Brain microvascular endothelial cell (primary cell): ENCODE results near the gene FRMD5.
A peak's percentile ranks its signal among the peaks of the same experiment; 100 is the strongest.

ENCODE experiments used
- DNase-seq: peaks from one replicate; pipeline ENCODE4 v3.0.0-alpha.2; 2020
- H3K27ac ChIP-seq: fragments of 250-450 bp; sonication (Bioruptor Pico); 2 replicates; pipeline ENCODE4 v1.5.1; 2020; ENCODE audit warnings: mild to moderate bottlenecking, moderate library complexity
- H3K27me3 ChIP-seq: fragments of 250-450 bp; sonication (Bioruptor Pico); replicated peaks from 2 replicates; pipeline ENCODE4 v1.5.1; 2020; ENCODE audit warnings: mild to moderate bottlenecking
- H3K36me3 ChIP-seq: fragments of 250-450 bp; sonication (Bioruptor Pico); replicated peaks from 2 replicates; pipeline ENCODE4 v1.5.1; 2020; ENCODE audit warnings: mild to moderate bottlenecking
- H3K4me3 ChIP-seq: 2 replicates; pipeline ENCODE4 v1.5.1; 2011; ENCODE audit warnings: low read depth, mild to moderate bottlenecking, control low read depth, low read length, moderate library complexity
- in situ Hi-C: cut with HindIII; loops from 2 replicates; pipeline ENCODE4 v1.10.0; 2017; ENCODE audit warnings: low sequenced_read_pairs, low pct_ligation_motif_present
- TF ChIP-seq, protein P1 (sequence below): IDR thresholded peaks from 2 replicates; pipeline ENCODE4 v1.5.1; 2011; ENCODE audit warnings: low read depth, mild to moderate bottlenecking, moderate library complexity, low read length, control low read depth, inconsistent platforms; ENCODE audit errors: missing control alignments

FRMD5 gene

DNA sequence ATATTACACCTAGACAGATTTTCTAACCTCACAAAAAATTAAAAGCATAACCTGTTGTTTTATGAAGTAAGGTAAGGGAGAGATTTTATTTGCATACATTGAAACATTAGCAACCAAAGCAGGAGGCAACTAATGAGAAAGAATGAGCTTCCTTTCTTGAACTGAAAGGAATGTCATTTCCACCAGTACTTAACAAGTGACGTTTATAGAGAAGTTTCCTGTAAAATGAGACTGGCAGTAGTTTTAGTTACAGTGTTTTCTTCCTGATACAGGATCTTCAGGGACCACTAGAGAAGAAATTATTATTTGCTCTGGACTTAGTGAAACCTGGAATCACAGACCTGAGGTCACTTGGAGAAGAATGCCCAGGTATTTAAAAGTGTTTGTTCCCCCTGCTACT is 27.4 kb upstream of the FRMD5 start:
- no peaks in the 10 kb centered on the region for H3K36me3 ChIP-seq
- in situ Hi-C loops, result loop anchor here (25.0 kb wide), 1 partner anchor 310 kb away; no protein-coding TSS in a partner anchor
- H3K4me3 ChIP-seq, result no peak overlapping the region
- H3K27ac ChIP-seq, result no peak overlapping the region
- no peaks in the 10 kb centered on the region for H3K27me3 ChIP-seq
- TF ChIP-seq, protein P1, sequence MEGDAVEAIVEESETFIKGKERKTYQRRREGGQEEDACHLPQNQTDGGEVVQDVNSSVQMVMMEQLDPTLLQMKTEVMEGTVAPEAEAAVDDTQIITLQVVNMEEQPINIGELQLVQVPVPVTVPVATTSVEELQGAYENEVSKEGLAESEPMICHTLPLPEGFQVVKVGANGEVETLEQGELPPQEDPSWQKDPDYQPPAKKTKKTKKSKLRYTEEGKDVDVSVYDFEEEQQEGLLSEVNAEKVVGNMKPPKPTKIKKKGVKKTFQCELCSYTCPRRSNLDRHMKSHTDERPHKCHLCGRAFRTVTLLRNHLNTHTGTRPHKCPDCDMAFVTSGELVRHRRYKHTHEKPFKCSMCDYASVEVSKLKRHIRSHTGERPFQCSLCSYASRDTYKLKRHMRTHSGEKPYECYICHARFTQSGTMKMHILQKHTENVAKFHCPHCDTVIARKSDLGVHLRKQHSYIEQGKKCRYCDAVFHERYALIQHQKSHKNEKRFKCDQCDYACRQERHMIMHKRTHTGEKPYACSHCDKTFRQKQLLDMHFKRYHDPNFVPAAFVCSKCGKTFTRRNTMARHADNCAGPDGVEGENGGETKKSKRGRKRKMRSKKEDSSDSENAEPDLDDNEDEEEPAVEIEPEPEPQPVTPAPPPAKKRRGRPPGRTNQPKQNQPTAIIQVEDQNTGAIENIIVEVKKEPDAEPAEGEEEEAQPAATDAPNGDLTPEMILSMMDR, result no peak
- DNase-seq, result no peak

DNA sequence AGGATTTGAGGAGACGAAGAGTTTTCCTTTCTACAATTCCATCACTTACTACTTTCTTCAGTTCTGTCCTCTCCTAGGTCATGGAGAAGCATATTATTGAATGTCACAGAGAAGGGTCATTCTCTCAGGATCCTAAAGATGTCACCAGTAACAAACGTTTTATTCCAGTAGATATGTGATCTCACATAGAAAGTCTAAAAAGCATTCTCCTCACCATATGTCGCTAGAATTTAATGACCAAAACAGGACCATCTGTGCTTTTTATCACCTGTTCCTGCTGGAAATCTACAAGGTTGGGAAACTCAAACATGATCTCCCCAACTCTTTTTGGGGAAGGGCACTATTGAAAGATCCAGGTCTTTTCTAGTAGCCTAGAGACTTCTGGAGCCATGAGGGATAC is 24.0 kb upstream of the FRMD5 start:
- H3K27ac ChIP-seq, result no peak overlapping the region
- in situ Hi-C loops, result loop anchor here (25.0 kb wide), 1 partner anchor 307 kb away; no protein-coding TSS in a partner anchor
- no peak overlapping the region for H3K4me3 ChIP-seq
- DNase-seq, result no peak
- TF ChIP-seq, protein P1, result no peak
- H3K27me3 ChIP-seq, result no peaks in the 10 kb centered on the region
- H3K36me3 ChIP-seq, result no peaks in the 10 kb centered on the region

DNA sequence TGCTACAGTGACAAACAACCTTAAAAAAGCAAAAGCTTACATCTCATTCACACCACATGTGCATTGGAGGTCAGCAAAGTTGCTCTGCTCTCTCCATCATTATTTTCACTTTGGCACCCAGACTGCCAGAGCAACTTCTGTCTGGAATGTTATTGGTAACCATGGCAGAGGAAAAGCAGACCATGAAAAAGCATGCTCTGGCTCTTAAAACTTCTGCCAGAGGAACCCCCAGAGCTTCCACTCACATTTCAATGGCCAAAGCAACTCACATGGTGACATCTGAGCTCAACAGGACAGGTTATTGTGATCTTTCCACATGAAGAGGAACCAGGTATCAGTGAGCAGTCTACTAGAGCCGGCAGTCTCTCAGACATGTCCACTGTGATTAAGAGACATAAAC is 21.9 kb upstream of the FRMD5 start:
- no peaks in the 10 kb centered on the region for H3K36me3 ChIP-seq
- no peak overlapping the region for H3K4me3 ChIP-seq
- no peak overlapping the region for H3K27ac ChIP-seq
- TF ChIP-seq, protein P1, result no peak
- DNase-seq, result no peak
- no peaks in the 10 kb centered on the region for H3K27me3 ChIP-seq
- in situ Hi-C loops, result loop anchor here (25.0 kb wide), 1 partner anchor 305 kb away; no protein-coding TSS in a partner anchor

DNA sequence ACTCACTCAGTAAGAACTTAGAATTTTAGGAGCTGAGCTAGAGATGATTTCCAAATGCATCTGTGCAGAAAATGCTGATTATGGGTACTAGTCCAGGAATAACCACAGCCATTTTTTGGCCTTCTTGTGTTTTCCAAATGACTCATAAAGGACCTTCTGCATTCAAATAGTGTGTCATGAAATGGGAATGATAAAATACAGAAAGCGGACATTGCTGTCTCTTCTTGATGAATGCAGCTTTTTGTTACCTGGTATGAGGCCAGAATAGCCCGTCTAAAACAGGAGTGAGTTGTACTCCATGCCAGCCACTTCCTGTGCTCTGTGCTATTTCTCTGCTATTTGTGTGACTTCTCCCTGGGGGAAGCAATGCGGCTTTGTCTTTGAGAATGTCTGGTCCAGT is 20.5 kb upstream of the FRMD5 start:
- Histone ChIP-seq H3K27ac (no peak overlapping the region), H3K36me3 (no peaks in the 10 kb centered on the region), H3K27me3 (no peaks in the 10 kb centered on the region), H3K4me3 (no peak overlapping the region)
- peak; percentile 74 for DNase-seq
- TF ChIP-seq, protein P1, result no peak
- in situ Hi-C loops, result loop anchor here (25.0 kb wide), 1 partner anchor 303 kb away; no protein-coding TSS in a partner anchor

DNA sequence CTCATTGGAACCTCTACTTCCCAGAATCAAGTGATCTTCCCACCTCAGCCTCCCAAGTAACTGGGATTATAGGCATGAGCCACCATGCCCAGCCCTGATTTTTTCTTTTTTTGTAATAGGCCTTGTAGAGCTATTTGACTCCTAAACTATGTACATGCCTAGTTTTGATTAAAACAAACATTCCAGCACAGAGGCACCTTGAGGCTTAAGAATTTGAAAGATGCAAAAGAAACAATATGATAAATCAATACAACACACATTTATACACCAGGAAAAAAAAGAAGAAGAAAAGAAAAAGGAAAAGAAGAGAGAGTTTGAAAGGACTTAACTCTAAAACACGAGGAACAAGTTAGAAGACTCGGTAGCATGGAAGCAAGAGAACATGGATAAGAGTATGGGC is 13.9 kb upstream of the FRMD5 start:
- Histone ChIP-seq H3K27ac (no peak overlapping the region), H3K27me3 (no peaks in the 10 kb centered on the region), H3K4me3 (no peak overlapping the region), H3K36me3 (no peaks in the 10 kb centered on the region)
- TF ChIP-seq, protein P1, result no peak
- DNase-seq, result no peak
- in situ Hi-C loops, result loop anchor here (25.0 kb wide), 1 partner anchor 297 kb away; no protein-coding TSS in a partner anchor

DNA sequence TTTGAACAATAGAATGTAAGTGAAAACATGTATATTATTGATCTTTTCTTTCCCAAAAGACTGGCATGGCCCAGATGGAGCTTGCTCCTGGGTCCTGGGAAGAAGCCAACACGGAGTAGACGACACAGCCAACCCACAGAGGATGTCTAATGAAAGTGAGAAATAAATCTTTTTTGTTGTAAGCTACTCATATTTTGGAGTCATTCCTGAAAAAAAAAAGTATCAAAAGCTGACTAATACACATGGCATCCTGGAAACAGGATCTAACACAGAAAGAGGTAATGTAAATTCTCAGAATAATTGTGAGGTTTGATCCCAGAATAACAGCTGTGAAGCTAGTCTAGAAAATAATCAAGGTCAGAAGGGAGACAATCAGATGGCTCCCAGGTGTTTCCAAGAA is 12.6 kb upstream of the FRMD5 start:
- Histone ChIP-seq H3K27ac (no peak overlapping the region), H3K4me3 (no peak overlapping the region), H3K27me3 (no peaks in the 10 kb centered on the region), H3K36me3 (no peaks in the 10 kb centered on the region)
- in situ Hi-C loops, result loop anchor here (25.0 kb wide), 1 partner anchor 295 kb away; no protein-coding TSS in a partner anchor
- TF ChIP-seq, protein P1, result no peak
- peak; percentile 40 for DNase-seq
